Endothelial cell of umbilical vein (primary cell): ENCODE data around the gene RAB3GAP2. TPM values are rescaled to one million over a fixed set of nuclear protein-coding genes. Genes with fewer than 3 reads are reported as not detected.
"Not testable (repeated sequence)": the region's sequence is repeated elsewhere in the genome, so short reads cannot be mapped to it uniquely, and the experiment has no call there.

Source experiments
- BruUV-seq: library from RNA; stranded (reverse); fragments of 400-500 nt; replicated peaks from 2 replicates; lab custom pipeline; 2021; lab: Mats Ljungman, UMichigan
- CTCF ChIA-PET: fragments of 300-600, 350-600 bp; sonication (Branson Sonifier 250); formaldehyde crosslinking; loops from one replicate; lab custom pipeline; 2021; ENCODE audit warnings: antibody characterized with exemption, inconsistent platforms; lab: Charles Lee
- POLR2A ChIA-PET: fragments of 300-600, 350-600 bp; sonication (Branson Sonifier 250); formaldehyde crosslinking; loops from one replicate; lab custom pipeline; 2021; ENCODE audit warnings: antibody characterized with exemption, inconsistent platforms; lab: Charles Lee
- DNase-seq: peaks from one replicate; pipeline ENCODE4 v3.0.0-alpha.2; 2011; ENCODE audit warnings: low read depth, low spot score
- FAIRE-seq: peaks from 2 replicates; lab custom pipeline; 2011; peaks lifted over from hg19 to GRCh38; lab: Jason Lieb, UNC
- H2AFZ ChIP-seq: 2 replicates; pipeline ENCODE4 v1.6.0; 2012; ENCODE audit warnings: low read depth, low read length, control low read depth, inconsistent platforms
- H3K27ac ChIP-seq: 2 replicates; pipeline ENCODE4 v1.5.1; 2011; ENCODE audit warnings: low read depth, mild to moderate bottlenecking, control low read depth, low read length, moderate library complexity; ENCODE audit not compliant: insufficient read depth
- H3K27me3 ChIP-seq, 2 experiments: 2 replicates each; pipeline versions ENCODE4 v1.6.0 to v1.6.1; 2011; ENCODE audit warnings: low read length in 2 of 2, mixed read lengths in 1 of 2; ENCODE audit not compliant: control insufficient read depth in 2 of 2, insufficient read depth in 2 of 2
- H3K36me3 ChIP-seq, 2 experiments: 2 replicates in 1 of 2; 3 replicates in 1 of 2; pipeline ENCODE4 v1.5.1; 2011; ENCODE audit warnings: low read length in 2 of 2, mild to moderate bottlenecking in 1 of 2, moderate library complexity in 1 of 2; ENCODE audit not compliant: control insufficient read depth in 2 of 2, insufficient read depth in 2 of 2; ENCODE audit errors: extremely low read depth in 1 of 2
- H3K4me1 ChIP-seq: 3 replicates; pipeline ENCODE4 v1.5.1; 2011; ENCODE audit warnings: mild to moderate bottlenecking, low read length; ENCODE audit not compliant: control insufficient read depth, insufficient read depth; ENCODE audit errors: extremely low read depth
- H3K4me2 ChIP-seq: 2 replicates; pipeline ENCODE4 v1.6.1; 2011; ENCODE audit warnings: low read length, control low read depth, mixed read lengths; ENCODE audit not compliant: insufficient read depth
- H3K4me3 ChIP-seq, 3 experiments: fragments of 200-600 bp in 1 of 3; sonication (generic), shearing (Covaris generic) in 1 of 3; replicated peaks in 1 of 3; 2 replicates each; pipeline ENCODE4 v1.5.1; 2011 to 2016; ENCODE audit warnings: control low read depth in 3 of 3, low read length in 3 of 3, mild to moderate bottlenecking in 2 of 3, inconsistent platforms in 1 of 3, low read depth in 1 of 3, moderate library complexity in 1 of 3; ENCODE audit not compliant: insufficient read depth in 1 of 3
- H3K79me2 ChIP-seq: 2 replicates; pipeline ENCODE4 v1.6.0; 2012; ENCODE audit warnings: low read length, inconsistent platforms; ENCODE audit not compliant: control insufficient read depth, insufficient read depth
- H3K9ac ChIP-seq: replicated peaks from 2 replicates; pipeline ENCODE3; 2011; ENCODE audit warnings: low read length, control low read depth; ENCODE audit not compliant: insufficient read depth; ENCODE audit errors: extremely low read depth
- H3K9me1 ChIP-seq: replicated peaks from 3 replicates; pipeline ENCODE4 v1.6.0; 2011; ENCODE audit warnings: mild to moderate bottlenecking, low read length; ENCODE audit not compliant: control insufficient read depth, insufficient read depth; ENCODE audit errors: extremely low read depth
- H3K9me3 ChIP-seq: replicated peaks from 2 replicates; pipeline ENCODE4 v1.5.1; 2012; ENCODE audit warnings: low read length, inconsistent platforms; ENCODE audit not compliant: control insufficient read depth, insufficient read depth
- H4K20me1 ChIP-seq: replicated peaks from 2 replicates; pipeline ENCODE3; 2011; ENCODE audit warnings: mild to moderate bottlenecking, low read length; ENCODE audit not compliant: control insufficient read depth, insufficient read depth; ENCODE audit errors: extremely low read depth
- FOS ChIP-seq: IDR thresholded peaks from 2 replicates; pipeline ENCODE4 v1.6.1; 2011; ENCODE audit warnings: mild to moderate bottlenecking, low read length, moderate library complexity, borderline replicate concordance; ENCODE audit not compliant: insufficient read depth
- GATA2 ChIP-seq: IDR thresholded peaks from 2 replicates; pipeline ENCODE4 v1.7.0; 2011; ENCODE audit warnings: low read depth, mild to moderate bottlenecking, moderate library complexity, mixed read lengths, low read length; ENCODE audit not compliant: insufficient read length, insufficient read depth
- JUN ChIP-seq: IDR thresholded peaks from 2 replicates; pipeline ENCODE4 v1.6.1; 2011; ENCODE audit warnings: borderline replicate concordance, low read depth; ENCODE audit not compliant: insufficient read length, insufficient read depth
- dilution Hi-C: fragments of 300-500 bp; cut with MboI; formaldehyde crosslinking; loops from one replicate; pipeline ENCODE4 v1.15.0; 2019; ENCODE audit warnings: low sequenced_read_pairs; ENCODE audit not compliant: extremely low pct_ligation_motif_present
- intact Hi-C: fragments of 100-400 bp; cut with micrococcal nuclease; formaldehyde crosslinking; loops from one replicate; pipeline ENCODE4 v1.10.0; 2022
- polyA plus RNA-seq, 4 experiments: library from polyadenylated mRNA; depleted of rRNA in 3 of 4; stranded (reverse) in 3 of 4; unstranded in 1 of 4; fragments of >200 nt; gene quantifications; 2 replicates each; pipeline versions ENCODE4 v1.2.1 to v1.2.3, GENCODE V29; 2011 to 2012; ENCODE audit warnings: missing spikeins in 1 of 4
- total RNA-seq: library from RNA; stranded (reverse); gene quantifications from 2 replicates; pipeline ENCODE4 v1.2.3, GENCODE V29; 2021

The RAB3GAP2 gene
- total and polyA plus RNA-seq, 2 donors (not counting 3 experiments of a cell fraction or from before 2014, with no cell fraction given), result 11.1 to 37.4 TPM

DNA sequence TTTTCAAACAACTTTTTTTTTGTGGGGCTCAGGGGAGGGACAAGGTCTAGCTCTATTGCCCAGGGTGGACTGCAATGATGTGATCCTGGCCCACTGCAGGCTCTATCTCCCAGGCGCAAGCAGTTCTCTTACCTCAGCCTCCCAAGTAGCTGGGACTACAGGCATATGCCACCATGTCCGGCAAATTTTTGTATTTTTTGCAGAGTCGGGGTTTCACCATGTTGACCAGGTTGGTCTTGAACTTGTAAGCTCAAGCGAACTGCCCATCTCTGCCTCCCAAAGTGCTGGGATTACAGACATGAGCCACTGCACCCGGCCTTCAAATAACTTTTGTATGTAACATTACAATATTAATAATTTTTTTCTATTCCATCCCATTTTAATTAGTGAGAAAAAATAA, 33.0 kb downstream of the RAB3GAP2 start:
- peaks cover 4% of the 10 kb centered on the region for H3K9me1 ChIP-seq
- H3K4me2 ChIP-seq, result no peak overlapping the region
- no peaks in the 10 kb centered on the region for H3K36me3 ChIP-seq
- H3K9me3 ChIP-seq, result no peaks in the 10 kb centered on the region
- POLR2A ChIA-PET, result no interaction called here
- H3K9ac ChIP-seq, result no peak overlapping the region
- no peaks in the 10 kb centered on the region for H3K27me3 ChIP-seq
- intact Hi-C loops, result no loop called here
- dilution Hi-C loops, result no loop called here
- no TSS peak for BruUV-seq
- CTCF ChIA-PET, result interaction anchor here (1.0 to 1.2 kb wide), 2 partner anchors 50 to 57 kb away, joined by 3 to 4 read pairs; no protein-coding TSS in a partner anchor
- no peak overlapping the region for H2AFZ ChIP-seq
- DNase-seq (no peak), FAIRE-seq (no peak)
- no peak overlapping the region for H3K27ac ChIP-seq
- no peak overlapping the region for H3K4me3 ChIP-seq
- H3K79me2 ChIP-seq, result peaks cover 39% of the 10 kb centered on the region
- TF ChIP-seq FOS (no peak), GATA2 (no peak), JUN (no peak)
- H3K4me1 ChIP-seq, result no peaks in the 10 kb centered on the region
- no peaks in the 10 kb centered on the region for H4K20me1 ChIP-seq

DNA sequence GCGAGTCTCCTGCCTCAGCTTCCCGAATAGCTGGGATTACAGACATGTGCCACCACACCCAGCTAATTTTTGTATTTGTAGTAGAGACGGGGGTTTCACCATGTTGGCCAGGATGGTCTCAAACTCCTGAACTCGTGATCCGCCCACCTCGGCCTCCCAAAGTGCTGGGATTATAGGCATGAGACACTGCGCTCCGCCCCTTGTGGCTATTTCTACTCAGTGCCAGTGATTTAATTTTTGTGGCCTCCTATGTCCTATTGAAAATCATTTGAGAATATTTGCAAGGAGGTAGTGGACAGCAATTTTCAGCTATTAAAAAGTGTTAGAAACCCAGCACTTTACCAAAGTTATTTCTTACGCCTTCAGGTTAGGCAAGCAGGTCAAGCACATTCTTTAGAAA, 36.0 kb downstream of the RAB3GAP2 start:
- CTCF ChIA-PET, result interaction anchor here (0.6 to 1.3 kb wide), 2 partner anchors 254 to 539 kb away, joined by 3 read pairs; no protein-coding TSS in a partner anchor
- H3K36me3 ChIP-seq, H3K27me3 ChIP-seq, H4K20me1 ChIP-seq, H3K9me3 ChIP-seq, H3K4me1 ChIP-seq, BruUV-seq, H3K4me3 ChIP-seq, dilution Hi-C loops, H3K27ac ChIP-seq, H3K9ac ChIP-seq, FAIRE-seq, POLR2A ChIA-PET, H3K9me1 ChIP-seq, H3K4me2 ChIP-seq, H2AFZ ChIP-seq, intact Hi-C loops, DNase-seq: not testable (repeated sequence)
- H3K79me2 ChIP-seq, result peaks cover 18% of the 10 kb centered on the region
